GM13977 (cell line): ENCODE results near the gene NUDT3.

Source experiments
- DNase-seq: peaks from one replicate; pipeline ENCODE4 v3.0.0; 2012; ENCODE audit warnings: low spot score
- in situ Hi-C: fragments of 300-500 bp; cut with MboI; formaldehyde crosslinking; loops from one replicate; pipeline ENCODE4 v1.12.0; 2022; ENCODE audit warnings: low sequenced_read_pairs, low pct_unique_long_range_greater_than_20kb, mixed read lengths, inconsistent platforms; ENCODE audit not compliant: unreplicated experiment
- TF ChIP-seq, protein P1 (sequence below): IDR thresholded peaks from 2 replicates; pipeline ENCODE4 v1.5.1; 2012; ENCODE audit warnings: mild to moderate bottlenecking, control low read depth; ENCODE audit not compliant: insufficient read depth; ENCODE audit errors: extremely low read depth, missing control alignments

Gene NUDT3

DNA sequence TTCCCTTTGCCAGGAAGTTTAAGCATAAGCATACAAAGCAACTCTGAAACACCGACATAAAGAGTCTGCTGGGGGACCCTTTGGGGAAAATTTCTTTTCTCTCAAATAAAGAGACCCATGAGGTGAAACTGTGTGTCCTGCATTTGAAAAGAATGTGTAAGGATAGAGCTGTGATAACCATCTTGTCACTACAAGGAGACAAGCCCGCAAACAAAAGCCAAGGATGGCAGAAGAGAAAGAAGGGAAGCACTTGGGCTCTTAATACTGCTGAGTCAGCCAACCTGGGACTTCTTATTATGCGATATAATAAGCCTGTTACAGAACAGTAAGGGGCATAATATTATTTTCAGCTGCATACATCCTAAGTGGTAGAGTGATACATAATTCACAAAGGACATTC is 52.5 kb downstream of the NUDT3 start:
- DNase-seq: no peak
- in situ Hi-C loops: no loop called here
- TF ChIP-seq, protein P1, sequence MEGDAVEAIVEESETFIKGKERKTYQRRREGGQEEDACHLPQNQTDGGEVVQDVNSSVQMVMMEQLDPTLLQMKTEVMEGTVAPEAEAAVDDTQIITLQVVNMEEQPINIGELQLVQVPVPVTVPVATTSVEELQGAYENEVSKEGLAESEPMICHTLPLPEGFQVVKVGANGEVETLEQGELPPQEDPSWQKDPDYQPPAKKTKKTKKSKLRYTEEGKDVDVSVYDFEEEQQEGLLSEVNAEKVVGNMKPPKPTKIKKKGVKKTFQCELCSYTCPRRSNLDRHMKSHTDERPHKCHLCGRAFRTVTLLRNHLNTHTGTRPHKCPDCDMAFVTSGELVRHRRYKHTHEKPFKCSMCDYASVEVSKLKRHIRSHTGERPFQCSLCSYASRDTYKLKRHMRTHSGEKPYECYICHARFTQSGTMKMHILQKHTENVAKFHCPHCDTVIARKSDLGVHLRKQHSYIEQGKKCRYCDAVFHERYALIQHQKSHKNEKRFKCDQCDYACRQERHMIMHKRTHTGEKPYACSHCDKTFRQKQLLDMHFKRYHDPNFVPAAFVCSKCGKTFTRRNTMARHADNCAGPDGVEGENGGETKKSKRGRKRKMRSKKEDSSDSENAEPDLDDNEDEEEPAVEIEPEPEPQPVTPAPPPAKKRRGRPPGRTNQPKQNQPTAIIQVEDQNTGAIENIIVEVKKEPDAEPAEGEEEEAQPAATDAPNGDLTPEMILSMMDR: no peak

DNA sequence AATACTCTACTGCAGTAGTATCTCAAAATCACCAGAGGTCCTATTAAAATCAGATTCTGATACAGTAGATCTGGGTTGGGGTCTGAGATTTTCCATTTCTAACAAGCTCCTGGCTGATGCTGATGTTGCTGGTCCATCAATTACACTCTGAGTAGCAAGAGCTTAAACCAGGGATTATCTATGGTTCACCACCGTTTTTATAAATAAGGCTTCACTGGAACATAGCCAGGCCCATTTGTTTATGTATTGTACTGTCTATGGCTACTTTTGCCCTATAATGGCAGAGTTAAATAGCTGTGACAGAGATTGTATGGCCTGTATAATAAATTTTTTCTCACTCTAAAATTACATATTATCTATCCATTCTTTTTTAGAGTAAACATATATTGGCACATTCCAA is 53.0 kb downstream of the NUDT3 start:
- in situ Hi-C loops: no loop called here
- no peak for DNase-seq
- TF ChIP-seq, protein P1: no peak

DNA sequence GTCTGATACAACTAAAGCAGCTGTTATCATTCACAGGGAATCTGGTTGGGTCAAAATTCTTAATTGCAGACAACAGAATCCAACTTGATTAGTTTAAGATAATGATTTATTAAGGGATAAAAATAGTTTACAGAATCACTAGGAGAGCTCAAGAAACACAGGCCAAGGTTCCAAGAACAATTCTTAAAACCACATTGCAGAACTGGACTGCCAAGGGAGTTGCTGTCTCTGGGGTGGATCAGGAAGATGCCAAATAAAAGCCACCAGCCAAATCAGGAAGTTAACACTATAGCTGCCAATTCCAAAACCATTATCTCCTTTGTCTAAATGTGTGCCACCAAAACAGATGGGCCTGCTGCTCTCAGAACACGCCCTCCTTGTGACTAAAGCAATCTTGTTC is 53.7 kb downstream of the NUDT3 start:
- TF ChIP-seq, protein P1: no peak
- DNase-seq: no peak
- in situ Hi-C loops: no loop called here

DNA sequence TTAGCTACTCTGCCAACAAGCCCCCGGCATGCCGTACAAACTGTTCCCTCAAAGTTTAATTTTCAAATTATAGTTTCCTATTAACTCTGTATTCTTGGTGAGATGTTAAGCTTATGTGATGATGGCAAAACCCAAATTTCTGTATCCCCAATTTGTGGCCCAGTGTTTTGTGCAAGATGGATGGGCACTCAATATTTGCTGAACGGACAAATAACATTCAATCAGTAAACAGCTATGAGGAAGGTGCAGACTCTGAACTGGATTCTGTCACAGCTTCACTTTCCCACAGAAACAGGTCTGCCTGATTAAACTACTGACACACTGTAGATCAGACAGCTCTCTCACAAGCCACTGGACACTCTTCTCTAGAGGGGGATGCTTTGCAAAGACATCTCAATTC is 54.1 kb downstream of the NUDT3 start:
- TF ChIP-seq, protein P1: no peak
- in situ Hi-C loops: no loop called here
- no peak for DNase-seq

DNA sequence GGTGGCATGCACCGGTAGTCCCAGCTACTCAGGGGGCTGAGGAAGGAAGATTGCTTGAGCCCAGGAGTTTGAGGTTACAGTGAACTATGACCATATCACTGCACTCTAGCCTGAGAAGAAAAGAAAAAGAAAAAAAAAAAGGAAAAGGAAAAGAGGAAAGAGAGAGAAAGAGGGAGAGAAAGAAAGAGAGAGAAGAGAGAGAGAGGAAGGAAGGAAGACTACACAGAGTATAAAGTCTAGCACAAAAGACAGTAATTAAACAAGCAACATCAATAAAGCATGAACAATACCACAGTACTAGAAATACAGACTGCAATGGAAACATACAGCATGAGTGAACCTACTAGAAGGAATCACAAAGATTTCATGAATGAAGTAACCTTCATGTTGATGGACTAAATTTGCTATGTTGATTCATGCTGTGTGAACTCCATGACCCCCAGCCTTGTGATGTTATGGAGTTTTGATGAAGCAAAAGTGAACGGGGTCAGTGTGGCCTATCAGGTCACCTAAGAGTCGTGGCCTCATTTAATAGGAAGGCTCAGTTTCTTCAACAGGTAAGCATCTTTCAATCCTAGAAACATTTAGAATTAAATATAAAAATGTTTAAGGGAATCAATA is 57.6 kb downstream of the NUDT3 start:
- in situ Hi-C loops: no loop called here
- no peak for DNase-seq
- TF ChIP-seq, protein P1: no peak

DNA sequence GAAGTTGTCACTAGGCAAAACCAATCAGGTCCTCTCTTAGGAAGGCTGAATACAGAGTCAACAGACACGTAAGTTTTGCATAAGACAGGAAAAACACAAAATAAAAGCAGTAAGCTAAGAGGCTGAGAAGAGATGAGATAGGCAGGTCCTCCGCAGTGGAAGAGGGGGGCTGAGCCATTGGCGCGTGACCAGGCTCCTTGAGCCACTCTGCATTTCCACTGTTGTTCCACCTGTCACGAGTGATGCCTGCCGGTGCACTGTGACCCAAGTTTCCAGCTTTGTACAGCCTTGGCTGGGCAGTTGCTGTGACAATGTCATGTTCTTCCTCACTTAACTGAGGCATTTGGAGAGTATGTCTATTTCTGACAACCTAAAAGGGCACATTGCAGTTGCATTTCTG is 58.6 kb downstream of the NUDT3 start:
- TF ChIP-seq, protein P1: no peak
- in situ Hi-C loops: no loop called here
- no peak for DNase-seq
